GM19372 (cell line): ENCODE data around the gene PHACTR1.

Source experiments
- ATAC-seq: cut with Tn5 transposase; IDR thresholded peaks from one replicate; pipeline ENCODE4 v1.9.1; 2021; ENCODE audit warnings: mild to moderate bottlenecking, low read depth, moderate library complexity; ENCODE audit not compliant: unreplicated experiment

Gene PHACTR1

DNA sequence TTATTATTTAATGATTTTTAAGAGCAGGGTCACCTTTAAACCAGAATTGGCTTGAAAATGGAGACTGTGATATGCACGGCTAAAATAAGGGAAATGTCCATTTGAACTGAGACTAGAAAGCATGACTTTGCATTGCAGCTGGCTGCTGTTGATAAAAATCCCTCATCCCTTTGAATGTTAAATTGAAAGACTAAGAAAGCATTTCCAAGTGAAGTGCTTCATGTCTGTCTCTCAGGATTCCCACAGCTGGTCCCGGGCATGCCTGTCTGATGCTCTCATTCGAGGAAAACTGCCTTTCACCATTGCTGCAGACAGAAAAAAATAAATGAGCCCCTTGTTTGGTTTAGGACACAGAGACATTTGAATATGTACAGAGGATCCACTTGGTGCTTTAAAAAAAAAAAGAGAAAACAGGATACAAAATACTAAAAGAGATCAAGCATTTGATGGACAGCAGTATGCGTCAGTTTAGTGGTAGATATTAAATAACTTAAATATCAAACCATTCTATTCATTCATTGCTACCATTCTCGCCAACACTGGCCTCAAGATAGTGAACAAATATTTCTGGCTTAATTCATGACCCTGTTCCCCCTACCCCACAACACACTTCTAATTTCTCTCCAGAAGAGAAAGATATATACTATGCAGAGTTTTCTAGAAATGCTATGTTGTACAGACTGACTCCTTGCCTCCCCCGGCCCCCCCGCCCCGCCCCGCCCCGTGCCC is 556.8 kb downstream of the PHACTR1 start:
- ATAC-seq = no peak

DNA sequence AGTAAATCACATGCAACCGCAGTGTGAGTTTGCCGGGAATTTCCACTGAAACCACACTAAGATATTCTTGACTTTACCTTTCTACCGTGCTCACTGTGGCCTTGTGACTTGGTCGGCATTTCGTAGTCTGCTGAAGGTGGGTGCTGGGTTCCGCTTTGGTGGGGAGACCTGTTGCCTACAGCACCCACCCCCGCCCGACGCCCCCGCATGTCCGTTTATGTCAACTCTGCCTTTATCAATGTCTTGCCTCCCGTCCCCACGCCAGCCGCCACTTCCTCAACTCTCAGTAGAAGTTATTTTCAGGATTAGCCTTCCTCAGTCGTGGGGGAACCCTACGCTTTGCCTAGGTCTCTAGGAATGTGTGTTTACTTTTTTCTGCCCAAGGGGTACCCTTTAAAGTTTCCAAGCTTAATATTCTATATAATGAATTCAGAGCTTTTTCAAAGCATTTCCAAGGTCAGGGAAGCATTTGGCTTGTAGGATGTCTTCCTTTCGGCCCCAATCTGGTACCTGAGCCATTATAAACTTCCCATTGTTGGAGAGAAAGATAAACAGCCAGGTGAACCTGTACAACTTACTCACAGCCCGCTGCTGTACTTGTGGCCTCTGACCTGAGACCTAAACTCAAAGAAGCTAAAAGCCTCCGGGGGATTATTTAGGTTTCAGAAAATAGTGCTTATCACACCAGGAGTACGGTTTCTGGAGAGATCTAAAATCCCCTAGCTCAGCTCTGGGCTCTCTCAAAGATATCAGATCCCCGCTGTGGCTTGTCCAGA is 557.6 kb downstream of the PHACTR1 start:
- ATAC-seq = peak; percentile 51

DNA sequence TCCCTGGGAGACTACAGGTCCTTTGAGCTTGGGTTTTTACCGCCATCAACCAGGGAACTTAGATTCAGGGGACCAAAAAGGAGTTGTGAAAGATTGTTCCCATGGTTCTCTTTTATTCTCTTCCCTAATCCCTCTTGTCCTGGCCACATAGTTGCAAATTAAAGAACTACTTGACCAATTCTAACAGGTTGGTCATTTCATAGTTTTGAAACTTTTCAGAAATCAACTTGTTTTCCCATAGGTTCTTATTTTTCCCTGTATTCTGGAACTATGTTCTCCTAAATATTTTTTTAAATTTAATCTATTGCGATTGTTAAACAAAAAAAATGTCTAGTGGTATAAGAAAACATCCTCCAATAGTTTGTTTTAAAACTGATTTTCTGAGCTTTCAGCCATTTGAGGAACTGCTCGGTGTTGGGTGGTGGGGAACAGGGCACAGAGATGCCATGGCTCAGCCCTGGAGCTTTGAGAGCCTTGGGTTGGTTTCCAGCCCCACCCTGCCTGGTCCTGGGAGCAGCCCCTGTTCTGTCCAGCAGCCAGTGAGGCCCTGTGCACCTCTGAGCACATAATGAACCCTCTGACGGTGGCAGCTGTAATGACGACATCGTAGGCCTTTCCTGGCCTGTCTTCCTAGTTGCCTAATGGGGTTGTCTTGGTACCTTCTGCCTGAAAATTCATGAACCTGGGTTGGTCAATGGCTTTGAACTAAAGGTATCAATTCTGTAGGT is 558.3 kb downstream of the PHACTR1 start:
- no peak for ATAC-seq

DNA sequence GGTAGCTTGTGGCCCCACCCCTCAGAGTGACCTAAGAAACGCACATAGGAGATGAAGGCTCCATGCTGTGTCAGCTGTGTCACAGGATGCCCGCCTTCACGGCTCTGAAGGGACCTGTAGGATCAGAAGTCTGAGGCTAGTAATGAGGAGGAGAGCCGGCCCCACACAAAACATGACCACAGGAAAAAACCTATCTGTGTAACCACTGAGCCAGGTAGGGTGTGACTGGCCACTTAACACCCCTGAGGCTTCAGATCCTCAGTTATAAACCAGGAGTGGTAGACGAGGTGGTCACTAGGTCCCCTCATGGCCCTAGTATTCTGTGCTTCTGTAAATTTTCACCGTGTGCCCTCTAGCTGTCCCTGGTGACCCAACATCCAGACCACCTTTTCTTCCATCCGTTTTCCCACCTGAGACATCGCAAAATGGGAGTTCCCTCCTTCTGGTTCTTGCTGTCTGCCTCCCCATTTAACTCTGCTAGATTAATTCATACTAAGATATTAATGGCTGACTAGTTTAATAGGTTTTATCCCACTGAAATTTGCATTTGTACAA is 558.9 kb downstream of the PHACTR1 start:
- no peak for ATAC-seq

DNA sequence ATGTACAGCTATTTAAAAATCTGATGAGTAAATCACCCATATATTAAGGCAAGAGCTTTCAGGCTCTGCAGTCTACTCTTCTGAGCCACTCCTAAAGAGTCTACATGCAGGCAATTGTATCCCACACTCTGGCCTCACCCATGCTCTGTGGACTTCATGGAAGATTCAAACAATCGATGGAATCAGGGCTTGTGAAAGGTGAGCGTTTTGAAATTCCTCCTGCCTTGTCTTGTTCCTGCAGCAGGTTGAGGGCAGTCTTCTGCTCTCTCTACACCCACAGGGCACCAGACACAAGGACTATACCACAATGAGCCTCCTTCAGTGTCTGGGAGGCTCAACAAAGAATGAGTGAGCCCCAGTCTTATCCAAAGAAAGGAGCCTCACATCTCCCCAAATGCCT is 560.7 kb downstream of the PHACTR1 start:
- ATAC-seq = no peak

DNA sequence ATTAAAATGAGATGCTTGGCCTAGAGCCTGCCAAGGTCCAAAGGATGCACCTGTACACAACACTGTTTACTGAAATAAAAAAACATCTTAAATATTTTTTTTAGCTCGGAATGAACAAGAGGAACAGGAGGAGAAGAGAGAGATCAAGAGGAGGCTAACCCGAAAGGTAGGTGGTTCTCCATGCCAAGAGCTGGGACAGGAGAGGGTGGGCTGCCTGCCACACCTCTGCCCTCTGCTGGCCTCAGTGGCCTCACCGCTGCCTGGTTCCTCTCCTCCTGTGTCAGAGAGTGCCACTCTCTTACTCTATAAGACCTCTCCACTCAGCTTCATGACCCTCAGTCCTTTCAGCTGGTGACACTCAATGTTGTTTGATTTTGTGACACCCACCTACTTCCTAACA is 561.6 kb downstream of the PHACTR1 start:
- ATAC-seq = no peak

DNA sequence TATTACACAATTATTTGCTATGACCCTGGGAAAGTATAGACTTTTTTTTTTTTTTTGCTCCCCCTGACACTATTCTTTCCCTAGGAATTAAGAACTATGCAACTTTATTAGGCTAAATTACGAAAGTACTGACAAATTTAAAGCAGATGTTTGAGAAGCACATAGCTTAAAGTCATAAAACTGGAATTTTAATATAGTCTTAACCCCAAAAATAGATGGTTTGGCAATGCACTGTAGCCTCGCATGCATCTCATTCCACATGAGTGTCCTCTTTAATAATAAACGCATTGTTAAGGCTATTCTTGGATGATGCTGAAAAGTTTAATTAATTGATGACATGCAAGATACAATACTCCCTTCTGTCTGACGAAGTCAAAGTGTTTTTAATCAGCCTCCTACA is 562.4 kb downstream of the PHACTR1 start:
- no peak for ATAC-seq

DNA sequence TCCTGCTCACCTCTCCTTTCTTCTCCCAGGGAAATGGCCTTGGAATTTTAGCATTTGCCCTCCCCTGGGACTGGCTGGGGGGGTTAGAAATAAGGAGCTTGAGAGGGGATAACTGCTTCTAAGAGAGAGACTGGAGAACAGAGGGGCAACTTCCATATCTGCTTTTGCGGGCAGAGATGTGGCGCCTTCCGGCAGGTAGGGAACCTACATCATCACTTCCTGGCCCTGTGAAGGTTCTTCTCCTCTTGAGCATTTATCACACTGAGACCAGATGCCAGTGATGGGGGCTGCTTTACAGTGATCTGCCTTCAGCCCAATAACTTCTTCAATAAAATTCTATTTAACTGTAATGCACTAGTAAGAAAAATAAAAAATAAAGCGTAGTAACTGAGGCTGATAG is 563.7 kb downstream of the PHACTR1 start:
- no peak for ATAC-seq

DNA sequence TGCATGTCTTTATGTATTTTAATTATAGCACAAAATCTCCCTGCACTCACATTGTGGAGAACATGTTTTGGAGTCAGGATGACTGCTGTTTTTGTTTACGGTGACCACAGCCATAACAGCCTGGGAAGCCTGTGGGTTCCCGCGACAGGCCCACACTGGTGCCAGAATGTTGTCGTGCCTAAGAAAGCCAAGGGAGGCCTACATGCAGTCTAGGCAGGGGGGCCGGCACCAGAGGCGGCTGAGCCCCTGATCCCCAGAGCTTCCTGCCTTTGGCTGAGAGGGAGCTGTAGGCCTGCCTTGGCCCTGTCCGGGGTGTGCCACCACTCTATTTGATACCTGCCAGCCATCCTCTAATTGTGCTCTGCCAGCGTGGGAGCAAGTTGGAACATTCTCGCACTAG is 565.1 kb downstream of the PHACTR1 start:
- no peak for ATAC-seq

DNA sequence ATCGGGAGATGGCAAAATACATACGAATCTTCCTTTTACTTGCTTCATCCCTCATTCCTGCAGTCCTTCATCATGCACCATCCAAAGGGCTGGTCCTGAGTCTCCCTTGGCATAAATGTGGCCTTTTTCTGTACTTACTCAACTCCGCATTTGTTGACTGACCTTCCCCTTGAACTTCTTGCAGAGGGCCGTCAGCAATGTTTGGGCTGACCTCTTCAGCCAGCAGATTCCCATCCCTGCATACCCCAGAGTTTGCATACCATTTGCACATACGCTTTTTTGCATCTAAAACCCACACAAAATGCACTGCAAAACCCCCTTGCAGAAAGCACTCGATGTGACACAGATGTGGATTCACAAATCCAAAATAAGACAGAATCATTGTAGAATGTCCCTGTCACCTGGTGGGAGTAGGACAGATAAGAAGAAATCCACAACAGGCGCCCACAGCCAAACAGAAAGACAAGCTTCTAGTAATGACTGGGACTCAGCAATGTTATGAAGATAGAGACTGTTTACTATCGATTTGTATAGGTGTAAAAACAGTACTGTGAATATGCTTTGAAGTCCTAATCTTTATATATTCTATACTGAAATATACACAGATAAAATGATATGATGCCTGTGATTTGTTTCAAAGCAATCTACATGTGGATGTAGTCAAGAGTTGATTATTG is 566.0 kb downstream of the PHACTR1 start:
- no peak for ATAC-seq

DNA sequence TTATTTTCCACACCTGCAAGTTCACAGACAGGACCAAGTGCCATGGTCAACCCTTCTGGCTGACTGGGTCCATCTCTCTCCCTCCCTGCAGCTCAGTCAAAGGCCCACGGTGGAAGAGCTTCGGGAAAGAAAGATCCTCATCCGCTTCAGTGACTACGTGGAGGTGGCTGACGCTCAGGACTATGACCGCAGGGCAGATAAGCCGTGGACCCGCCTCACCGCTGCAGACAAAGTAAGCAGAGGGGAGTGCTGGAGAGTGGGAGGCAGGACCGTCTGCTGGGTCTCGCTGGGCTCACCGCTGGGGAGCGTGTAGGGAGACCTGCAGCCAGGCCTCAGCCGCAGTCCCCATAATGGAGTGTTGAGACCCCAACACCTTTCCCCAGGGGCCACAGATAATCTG is 566.8 kb downstream of the PHACTR1 start:
- ATAC-seq = no peak

DNA sequence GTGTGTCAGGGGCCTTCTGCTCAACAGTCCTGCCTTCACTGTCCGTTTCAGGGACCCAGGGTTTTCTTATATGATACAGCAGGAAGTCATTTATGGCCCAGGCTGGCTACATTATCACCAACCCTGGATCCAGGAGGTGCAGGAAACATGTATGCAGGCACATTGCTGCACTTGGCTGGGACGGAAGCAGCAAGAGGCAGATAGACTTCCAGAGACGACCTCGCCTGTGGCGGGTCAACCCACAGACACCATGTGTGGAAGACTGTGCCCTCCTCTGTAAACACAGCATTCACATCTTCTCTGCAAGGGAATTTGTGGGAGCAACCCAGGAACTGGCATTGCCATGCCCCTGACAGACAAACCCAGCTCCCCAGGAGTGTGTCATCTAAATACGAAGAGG is 568.1 kb downstream of the PHACTR1 start:
- no peak for ATAC-seq

DNA sequence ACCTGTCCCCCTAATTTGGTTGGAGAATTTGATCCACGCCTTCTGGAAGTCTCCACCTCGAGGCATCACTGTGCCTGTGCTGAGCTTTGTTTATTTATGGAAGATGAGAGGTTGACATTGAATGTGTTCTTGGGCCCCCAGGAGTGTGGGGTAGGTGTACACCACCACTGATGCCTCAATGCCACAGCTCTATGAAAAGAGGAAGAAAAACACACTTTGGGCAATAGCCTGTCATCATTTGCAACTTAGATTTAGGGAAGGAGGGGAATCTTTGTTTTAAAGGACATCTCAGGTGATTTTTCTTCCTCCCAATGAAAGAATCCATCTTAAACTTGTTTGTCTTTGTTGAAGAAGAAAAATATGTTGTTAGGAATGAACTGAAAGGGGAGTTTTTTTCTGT is 569.1 kb downstream of the PHACTR1 start:
- ATAC-seq = no peak

DNA sequence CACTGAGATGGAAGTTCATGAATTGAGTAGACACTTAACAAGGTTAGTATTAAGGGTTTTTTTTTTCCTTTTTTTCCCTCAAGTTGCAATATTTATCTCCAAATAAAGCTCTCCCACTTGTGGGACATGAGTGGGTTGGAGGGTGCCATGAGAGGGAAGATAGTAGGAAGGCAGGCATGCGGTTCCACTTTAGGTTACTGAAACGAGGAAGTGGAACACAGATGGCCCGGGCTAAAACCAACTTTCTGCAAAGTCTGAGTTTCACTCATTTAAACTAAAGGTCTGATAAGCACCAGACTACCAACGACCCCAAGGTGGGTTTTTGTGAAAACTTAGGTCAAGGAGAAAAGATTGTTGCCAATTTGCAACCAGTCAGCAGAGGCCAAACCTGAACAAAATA is 569.6 kb downstream of the PHACTR1 start:
- ATAC-seq = no peak

DNA sequence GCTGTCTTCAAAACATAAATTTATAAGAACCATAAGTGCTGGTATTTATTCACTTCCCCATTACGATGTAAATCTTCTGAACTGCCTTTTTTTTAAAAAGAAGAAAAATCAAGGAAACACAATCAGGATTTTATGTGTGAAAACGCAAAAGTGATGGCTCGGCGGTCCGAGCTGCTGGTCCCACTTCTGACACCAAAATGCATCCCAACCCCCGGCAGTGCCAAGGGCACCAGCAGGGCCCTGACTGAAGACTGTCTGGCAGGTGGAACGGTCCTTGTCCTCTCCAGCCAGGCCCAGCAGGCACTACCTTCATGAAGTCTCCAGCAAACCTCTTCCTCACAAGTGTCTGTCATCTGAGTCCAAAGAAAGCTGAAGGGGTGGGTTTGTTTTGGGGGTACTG is 570.5 kb downstream of the PHACTR1 start:
- no peak for ATAC-seq

DNA sequence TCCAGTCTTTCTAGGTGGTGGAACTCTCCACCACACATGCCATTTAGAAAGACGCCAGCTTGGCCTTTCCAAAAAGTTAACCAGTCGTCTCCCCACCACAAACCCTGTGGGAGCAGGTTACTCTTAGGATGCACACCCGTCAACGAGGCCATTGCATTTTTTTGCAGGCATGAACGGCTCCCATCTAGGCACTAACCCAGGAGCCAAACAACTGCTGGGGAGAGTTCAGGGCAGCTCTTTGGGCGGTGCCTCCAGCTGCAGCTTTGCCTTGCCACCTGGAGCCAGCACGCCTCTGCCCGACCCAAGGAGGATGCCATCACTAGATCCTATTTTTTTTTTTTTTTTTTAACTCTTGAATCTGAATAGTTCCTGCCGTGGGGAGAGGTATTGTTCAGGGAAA is 571.9 kb downstream of the PHACTR1 start:
- ATAC-seq = no peak

DNA sequence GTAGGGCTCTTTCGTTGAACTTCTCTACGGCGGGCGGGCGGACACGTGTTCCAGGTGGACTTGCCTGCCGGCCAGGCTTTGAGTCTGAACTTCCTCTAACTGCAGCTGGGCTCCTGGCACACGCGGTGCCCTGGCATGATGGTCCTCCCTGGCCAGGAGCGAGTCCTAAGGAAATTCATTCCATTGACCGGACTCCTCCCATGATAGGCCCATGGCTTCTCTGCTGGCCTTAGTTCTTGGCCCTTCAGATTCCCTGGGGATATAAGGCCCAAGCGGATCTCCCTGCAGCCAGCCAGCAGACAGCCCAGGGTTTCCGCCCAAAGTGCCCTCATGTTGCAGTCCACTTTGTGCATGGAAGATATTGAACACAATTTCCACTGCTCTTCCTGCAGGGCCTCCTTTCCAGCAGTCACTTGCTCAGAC is 572.4 kb downstream of the PHACTR1 start:
- no peak for ATAC-seq

DNA sequence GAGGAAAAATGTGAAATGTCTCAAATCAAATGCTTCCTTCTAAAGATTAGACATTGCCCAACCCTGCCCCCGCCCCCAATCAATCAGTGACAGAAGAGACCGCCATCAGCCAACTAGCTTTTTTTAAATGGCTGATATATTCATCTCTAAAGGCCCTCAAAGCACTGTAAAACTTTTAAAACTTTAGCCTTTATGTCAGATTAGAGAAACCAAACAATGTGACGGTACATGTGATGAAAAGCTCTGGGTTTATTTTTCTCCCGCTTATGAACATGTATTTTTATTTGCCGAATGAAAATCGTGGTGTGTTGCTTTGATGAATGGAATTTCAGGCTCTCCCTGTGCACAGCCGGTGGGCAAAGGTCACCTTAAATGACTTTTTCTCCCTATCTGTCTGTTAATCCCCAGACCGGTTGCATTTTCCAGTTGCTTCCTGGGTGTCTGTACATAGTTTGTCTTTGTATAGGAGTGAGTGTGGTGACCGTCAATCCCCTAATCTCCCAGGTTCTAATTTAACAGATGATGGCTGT is 573.3 kb downstream of the PHACTR1 start:
- no peak for ATAC-seq

DNA sequence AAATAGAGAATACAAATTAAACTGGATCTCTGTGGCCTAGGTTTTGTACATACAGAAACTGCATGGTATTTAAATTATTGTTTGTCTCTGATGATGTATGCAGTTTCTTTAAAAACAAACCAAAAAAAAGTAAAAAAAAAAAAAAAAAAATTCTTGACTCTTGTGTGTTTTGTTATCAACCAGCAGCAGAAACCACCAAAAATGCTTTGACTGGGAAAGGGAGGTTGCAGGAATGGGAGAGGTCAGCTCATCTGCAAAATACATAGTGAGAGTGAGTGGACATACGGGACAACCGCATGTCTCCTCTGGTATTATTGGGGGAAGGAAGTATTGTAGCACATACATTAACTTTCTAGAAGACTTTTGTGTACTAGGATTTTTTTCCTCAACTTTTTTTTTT is 573.8 kb downstream of the PHACTR1 start:
- ATAC-seq = no peak

DNA sequence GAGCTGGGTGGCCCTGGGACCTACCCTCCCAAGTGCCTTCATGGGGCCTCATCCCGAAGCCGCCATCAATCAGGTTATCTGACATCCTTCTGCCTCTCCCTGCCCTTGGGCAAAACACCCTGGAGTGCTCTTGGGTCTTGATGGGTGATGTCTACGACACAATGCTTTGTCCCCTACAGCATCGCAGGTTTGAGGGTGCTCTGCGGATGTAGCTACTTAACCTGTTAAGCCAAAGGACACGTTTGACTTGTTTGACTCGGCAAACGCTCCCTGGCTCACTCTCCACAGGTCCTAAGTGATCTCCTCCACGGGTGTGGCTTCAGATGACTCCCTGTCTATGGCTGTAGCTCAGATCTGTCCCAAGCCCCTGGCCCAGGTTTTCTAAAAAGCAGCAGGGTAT is 576.2 kb downstream of the PHACTR1 start:
- no peak for ATAC-seq
